ENCODE data around the gene NEK11. TPM values are rescaled to one million over a fixed set of nuclear protein-coding genes. Genes with fewer than 3 reads are reported as not detected.
"Not testable (repeated sequence)": the region's sequence is repeated elsewhere in the genome, so short reads cannot be mapped to it uniquely, and the experiment has no call there.

Gene NEK11
- total RNA-seq, 1 donor from 2014 or later = 16.9 TPM

DNA sequence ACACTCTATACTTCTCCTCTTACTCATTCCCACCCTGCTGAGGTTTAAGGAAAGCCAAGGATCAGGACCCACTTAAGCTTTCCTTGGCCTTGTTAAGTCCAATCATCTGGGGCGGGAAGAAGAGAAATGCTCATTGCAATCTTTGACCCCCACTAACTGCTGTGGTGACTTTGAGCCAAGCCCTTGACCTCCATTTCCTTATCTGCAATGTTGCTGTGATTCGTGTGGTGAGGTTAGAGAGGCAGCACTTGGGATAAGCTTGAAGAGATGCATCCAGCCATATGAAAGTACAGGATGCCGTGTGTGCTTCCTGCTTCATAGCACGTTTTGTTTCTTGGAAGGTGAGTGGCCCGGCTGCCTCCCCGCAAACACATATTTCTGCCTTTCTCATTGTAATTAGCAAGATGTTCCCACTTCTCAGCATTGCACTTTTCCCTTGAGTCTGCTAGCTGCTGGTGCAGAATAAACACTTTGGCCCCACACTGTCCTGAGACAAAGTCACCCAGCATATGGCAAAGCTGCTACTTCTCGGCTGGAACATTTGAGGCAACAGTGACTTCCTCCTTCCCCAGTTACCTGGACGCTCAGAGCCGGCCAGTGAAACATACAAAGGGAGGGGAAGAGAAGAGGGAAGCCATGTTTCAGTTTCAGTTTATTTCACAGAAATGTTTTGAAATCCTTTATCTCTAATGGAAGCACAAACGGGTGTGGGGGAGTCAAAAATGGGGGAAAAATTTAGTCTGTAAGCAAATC is 344.4 kb downstream of the NEK11 start:
- no peak for ATAC-seq
- DNase-seq (ENCODE audit: low spot score) = no peak
- intact Hi-C loops (cut with DNase I) = no loop called here

DNA sequence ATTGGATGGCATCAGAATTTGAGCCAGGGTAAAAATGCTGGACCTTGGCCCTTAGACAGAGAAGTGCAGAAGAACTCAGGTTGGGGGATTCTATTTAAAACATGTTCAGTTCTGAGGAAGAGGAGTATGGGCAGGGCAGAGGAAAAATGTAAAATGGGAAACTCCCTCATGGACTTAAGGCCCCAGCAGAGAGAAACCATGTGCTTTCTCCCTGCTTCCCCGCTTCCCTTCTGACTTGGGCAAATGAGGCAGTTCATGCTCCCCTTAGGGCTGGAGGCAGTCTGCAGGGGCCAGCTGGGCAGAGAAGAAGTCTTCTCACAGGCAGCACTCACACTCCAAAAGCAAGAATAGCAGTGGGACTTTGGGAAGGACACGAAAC is 345.0 kb downstream of the NEK11 start:
- DNase-seq (ENCODE audit: low spot score) = no peak
- ATAC-seq = no peak

DNA sequence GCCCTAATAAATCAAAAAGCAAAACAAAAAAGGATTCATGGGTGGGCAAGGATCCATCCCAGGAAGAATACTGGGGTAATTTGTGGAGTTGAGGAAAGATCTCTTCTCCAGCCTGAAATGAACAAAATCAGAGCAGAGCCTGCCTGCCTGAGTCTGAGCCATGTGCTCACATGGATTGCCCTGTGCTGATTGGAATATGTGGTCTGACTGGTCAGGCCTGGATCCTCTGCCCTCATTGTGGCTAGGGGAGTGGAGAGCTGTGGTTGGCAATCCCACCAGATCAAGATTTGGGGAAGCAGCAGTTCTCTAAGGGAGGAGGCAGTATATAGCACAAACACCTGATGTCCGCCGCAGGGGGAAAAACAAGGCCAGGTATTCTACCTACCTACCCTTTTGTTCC is 348.1 kb downstream of the NEK11 start:
- intact Hi-C loops (cut with DNase I) = no loop called here
- ATAC-seq = no peak
- no peak for DNase-seq (ENCODE audit: low spot score)

More for the DNA sequence above, 345.0 kb downstream of the NEK11 start:
- intact Hi-C loops (cut with DNase I) = no loop called here

DNA sequence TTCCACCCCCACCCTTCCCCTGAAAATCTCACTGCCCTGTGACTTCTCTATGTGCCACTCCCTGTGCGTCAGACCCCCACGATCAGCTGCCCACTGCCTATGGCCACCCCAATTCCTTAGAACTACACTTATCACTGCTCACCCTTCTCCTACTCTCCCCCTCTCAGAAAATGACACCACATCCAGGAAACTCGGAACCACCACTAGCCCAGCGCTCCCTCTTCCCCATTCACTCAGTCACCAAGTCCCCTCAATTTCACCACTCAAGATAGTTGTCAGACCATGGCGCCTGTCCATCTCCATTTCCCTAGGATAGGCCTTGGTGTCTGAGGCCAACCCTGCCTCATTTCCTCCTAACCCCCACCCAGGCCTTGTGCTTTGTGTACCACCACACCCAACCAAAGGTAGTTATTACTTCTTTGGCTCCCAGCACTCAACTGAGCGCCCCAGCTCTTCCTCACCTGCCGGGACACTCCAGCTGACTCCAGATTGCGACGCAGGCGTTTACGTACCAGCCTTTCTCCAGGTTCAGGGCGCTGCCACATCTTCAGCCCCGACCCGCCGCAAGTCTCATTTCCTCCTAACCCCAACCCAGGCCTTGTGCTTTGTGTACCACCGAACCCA is 354.3 kb downstream of the NEK11 start:
- intact Hi-C loops (cut with DNase I); DNase-seq (ENCODE audit: low spot score): not testable (repeated sequence)
- ATAC-seq = peak; percentile 8

DNA sequence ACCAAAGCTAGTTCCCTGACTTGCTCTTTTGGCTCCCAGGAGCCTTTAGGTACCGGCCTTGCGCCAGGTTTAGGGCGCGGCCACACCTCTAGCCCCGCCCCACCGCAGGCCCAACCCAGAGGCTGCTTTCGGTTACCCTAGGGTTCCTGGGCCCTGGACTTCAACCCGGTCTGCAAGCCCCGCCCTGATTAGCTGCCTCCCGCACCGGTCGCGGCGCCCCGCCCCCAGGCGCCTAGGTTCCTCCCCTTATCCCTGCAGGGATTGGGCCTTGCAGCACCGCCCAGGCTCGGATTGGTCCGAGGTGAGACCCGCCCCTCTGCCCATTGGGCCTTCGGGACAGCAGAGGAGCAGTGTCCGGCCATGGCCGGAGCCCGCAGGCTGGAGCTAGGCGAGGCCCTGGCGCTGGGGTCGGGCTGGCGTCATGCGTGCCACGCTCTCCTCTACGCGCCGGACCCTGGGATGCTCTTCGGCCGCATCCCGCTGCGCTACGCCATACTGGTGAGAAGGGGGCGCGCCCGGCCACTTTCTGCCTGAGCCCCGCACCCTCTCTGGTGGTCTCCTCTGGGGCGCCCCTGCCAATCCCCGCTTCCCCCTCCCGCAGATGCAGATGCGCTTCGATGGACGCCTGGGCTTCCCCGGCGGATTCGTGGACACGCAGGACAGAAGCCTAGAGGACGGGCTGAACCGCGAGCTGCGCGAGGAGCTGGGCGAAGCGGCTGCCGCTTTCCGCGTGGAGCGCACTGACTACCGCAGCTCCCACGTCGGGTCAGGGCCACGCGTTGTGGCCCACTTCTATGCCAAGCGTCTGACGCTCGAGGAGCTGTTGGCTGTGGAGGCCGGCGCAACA is 355.0 kb downstream of the NEK11 start, which contains the start of gene NUDT16:
TSS of gene NUDT16 (plus strand) at position 330 of the 847 bp plus-strand sequence. CDS start at position 361, 31 bp downstream.
- intact Hi-C loops (cut with DNase I) = no loop called here
- DNase-seq (ENCODE audit: low spot score) (peak; percentile 100), ATAC-seq (peak; percentile 99)

DNA sequence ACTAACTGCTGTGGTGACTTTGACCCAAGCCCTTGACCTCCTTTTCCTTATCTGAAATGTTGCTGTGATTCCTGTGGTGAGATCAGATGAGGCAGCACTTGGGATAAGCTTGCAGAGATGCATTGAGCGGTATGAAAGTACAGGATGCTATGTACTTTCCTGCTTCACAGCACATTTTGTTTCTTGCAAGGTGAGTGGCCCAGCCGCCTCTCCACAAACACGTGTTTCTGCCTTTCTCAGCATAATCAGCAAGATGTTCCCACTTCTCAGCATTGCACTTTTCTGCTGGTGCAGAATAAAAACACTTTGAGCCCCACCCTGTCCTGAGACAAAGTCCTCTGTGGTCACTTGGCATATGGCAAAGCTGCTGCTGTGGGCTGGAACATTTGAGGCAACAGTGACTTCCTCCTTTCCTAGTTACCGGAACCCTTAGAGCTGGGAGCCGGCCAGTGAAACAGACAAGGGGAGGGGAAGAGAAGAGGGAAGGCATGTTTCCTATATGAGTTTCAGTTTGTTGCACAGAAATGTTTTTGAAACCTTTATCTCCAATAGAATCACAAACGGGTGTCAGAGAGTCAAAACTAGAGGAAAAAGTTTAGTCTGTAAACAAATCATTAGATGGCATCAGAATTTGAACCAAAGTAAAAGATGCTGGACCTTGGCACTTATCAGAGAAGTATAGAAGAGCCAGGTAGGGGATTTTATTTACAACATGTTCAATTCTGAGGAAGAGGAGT is 359.9 kb downstream of the NEK11 start:
- peak; percentile 59 for ATAC-seq
- intact Hi-C loops (cut with DNase I) = no loop called here

DNA sequence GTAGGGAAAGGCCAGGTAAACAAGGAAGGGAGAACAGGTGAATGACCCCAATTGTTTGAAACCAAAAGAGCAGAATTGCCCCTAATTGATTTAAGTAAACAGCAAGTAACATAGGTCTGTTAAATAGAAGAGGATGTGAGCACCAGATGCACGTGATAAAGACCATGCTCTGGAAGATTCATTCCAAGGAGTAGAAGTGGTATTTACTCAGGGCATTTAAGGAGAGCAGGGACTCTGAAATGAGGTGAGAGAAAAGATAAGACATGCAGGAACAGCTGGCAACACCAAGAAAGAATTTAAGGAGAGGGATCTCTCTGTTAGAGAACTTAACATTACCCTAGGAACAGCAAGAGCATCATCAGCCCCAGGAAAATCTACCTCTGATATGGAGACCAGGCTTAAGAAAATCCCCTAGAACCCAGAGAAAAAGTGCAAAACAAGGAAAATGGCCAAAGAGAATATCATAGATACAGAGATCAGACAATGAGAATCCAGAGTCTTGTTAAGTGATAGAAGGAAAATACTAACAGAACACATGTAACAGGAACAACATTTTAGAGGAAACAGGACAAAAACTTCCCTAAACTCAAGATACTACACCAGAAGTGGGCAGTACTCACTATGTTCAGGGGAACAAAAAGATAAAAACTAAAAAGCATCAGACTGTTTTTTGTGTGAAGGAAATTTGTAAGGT is 361.3 kb downstream of the NEK11 start:
- no peak for ATAC-seq
- intact Hi-C loops (cut with DNase I) = no loop called here
- no peak for DNase-seq (ENCODE audit: low spot score)

More for the DNA sequence above, 359.9 kb downstream of the NEK11 start:
- peak; percentile 72 for DNase-seq (ENCODE audit: low spot score)

DNA sequence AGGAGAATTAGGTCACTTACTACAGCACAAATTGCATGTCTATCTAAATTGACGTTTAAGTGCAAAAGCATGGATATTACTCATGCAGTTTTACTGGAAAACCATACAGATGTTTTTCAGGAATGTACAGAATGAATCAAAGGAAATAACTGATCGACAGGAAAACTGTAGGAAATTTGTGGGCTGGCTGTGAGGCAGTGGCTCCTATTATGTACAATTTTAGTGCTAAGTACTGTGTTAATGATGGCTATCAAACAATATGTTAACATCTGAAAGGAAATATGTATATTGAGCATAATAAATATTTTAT is 361.8 kb downstream of the NEK11 start:
- DNase-seq (ENCODE audit: low spot score) (no peak), ATAC-seq (no peak)
- intact Hi-C loops (cut with DNase I) = no loop called here

DNA sequence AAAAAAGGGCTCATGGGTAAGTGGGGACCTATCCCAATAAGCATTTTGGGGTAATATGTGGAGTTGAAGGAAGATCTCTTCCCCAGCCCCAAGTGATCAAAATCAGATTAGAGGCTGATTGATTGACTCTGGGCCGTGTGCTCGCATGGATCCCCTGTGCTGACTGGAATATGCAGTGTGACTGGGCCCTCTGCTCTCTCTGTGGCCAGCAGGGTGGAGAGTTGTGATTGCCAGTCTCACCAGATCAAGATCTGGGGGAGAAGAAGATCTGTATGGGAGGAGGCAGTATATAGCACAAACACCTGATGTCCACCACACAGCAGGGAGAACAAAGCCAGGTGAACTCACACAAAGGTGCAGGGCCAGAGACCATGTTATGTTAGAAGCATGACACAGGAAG is 363.7 kb downstream of the NEK11 start:
- DNase-seq (ENCODE audit: low spot score) = no peak
- ATAC-seq = no peak
- intact Hi-C loops (cut with DNase I) = no loop called here

DNA sequence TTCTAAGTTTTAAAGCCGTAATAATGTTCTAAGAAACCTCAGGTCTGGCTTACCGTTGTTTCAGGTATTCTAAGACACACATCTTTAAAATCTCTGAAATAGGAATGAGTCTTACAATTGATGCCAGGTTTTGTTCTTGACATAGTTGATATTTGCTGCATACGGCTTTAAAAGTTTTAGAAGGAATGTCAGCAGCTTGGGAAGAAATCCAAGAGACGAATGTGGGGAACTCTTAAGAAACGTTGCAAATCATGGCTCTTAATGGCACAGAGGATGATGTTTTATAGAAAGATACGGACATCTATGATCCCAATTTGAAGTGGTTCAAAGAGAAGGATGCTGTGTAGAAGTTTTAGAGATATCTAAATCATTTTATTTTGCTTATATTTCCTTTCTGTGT is 366.4 kb downstream of the NEK11 start:
- intact Hi-C loops (cut with DNase I) = no loop called here
- DNase-seq (ENCODE audit: low spot score) = no peak
- no peak for ATAC-seq

DNA sequence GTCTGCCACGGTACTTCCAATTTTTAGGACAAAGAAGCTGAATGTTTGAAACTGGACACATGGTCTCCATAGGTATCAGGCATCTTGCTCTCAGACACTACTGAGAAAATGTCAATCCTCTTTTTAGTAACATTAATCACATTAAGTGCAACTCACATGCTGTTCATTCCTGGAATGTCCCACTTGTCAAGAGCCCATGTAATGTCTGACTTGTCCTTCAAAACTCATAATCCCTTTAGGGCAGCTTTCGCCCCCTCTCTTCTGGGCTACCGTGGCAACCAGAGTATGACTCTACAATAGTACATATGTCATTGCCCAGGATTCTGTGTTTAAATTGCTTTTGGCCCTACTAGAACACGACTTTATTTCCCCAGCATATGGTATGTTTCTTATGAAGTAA is 367.2 kb downstream of the NEK11 start:
- no peak for ATAC-seq
- intact Hi-C loops (cut with DNase I) = no loop called here
- DNase-seq (ENCODE audit: low spot score) = no peak

DNA sequence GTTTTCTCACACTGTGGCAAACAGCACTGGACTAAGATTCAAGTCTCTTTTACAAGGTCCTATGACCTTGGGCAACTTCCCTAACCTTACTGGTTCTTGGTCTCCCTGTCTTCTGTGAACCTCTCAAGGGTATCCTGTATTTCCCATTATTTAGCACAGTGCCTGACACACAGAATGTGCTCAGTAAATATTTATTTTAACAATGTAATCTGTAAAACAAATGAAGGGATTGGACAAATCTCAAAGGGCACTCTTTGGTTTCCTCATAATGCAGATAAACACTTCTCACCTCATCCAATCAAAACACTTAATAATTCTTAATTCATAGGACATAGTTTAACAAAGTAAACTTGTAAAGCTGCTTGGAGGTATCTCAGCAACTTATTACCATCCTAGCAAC is 367.7 kb downstream of the NEK11 start:
- ATAC-seq (no peak), DNase-seq (ENCODE audit: low spot score) (no peak)
- intact Hi-C loops (cut with DNase I) = no loop called here

DNA sequence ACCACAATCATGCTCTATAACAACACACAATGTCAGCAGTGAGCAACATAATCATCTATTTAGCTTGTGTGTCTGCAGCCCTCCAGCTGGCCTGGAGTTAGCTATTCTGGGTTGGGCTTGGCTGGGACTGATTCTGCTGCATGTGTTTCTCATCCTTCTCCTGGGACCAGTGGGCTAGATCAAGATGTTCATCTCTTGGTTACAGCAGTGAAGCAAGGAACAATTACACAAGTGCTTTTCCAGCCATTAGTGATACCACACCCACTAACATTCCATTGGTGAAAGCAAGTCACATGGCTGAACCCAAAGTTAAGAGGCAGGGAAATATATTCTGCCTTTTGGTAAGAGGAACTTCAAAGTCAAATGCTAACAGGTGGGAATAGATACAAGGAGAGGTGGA is 369.5 kb downstream of the NEK11 start:
- intact Hi-C loops (cut with DNase I) = no loop called here
- peak; percentile 99 for ATAC-seq

DNA sequence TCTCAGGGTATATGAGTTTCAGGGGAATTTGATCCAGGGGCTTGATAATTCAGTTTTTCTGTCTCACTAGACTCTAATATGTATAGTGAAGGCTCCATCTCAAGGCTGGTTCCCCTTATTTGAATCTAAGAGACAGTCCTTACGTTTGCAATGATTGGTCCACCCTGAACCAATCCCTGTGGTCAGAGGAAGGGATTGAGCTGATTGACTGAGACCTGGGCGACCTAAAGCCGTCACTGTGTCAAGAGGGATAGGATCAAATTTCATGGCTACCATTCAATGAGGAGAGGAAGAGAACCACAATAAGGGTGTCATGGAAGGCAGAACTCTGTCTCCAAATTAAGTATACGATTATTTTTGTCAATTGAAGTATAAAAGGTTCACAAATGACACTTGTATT is 371.2 kb downstream of the NEK11 start:
- intact Hi-C loops (cut with DNase I) = no loop called here
- ATAC-seq (no peak), DNase-seq (ENCODE audit: low spot score) (no peak)

More for the DNA sequence above, 369.5 kb downstream of the NEK11 start:
- no peak for DNase-seq (ENCODE audit: low spot score)

Other genes with a start within 250 kb of the NEK11 start
- gene ATP2C1, start 132.8 kb upstream of the NEK11 start, total RNA-seq = 76.9 TPM
- 7.7 TPM for gene ASTE1, start 52 bp upstream of the NEK11 start, total RNA-seq

All from sciatic nerve (tissue), 2 donors.